WTC11 (cell line): Measurements from ENCODE around the gene MATR3. TPM values are rescaled to one million over a fixed set of nuclear protein-coding genes. Genes with fewer than 3 reads are reported as not detected.

Experiments used
- AFF4 ChIP-seq: sonication (generic); formaldehyde crosslinking; IDR thresholded peaks from 2 replicates; pipeline ENCODE4 v1.8.1; 2023; ENCODE audit warnings: mild to moderate bottlenecking, missing genetic modification reagents, borderline replicate concordance
- ARID4B ChIP-seq: sonication (generic); formaldehyde crosslinking; IDR thresholded peaks from 2 replicates; pipeline ENCODE4 v1.8.0; 2023; ENCODE audit warnings: missing genetic modification reagents, mild to moderate bottlenecking, borderline replicate concordance
- ATF1 ChIP-seq: sonication (generic); formaldehyde crosslinking; IDR thresholded peaks from 2 replicates; pipeline ENCODE4 v1.8.1; 2023; ENCODE audit warnings: mild to moderate bottlenecking, moderate library complexity, missing genetic modification reagents
- ATF3 ChIP-seq: sonication (generic); formaldehyde crosslinking; conservative IDR thresholded peaks from 2 replicates; pipeline ENCODE4 v1.8.1; 2022; ENCODE audit warnings: mild to moderate bottlenecking, missing genetic modification reagents
- CREB1 ChIP-seq: sonication (generic); formaldehyde crosslinking; IDR thresholded peaks from 2 replicates; pipeline ENCODE4 v1.8.0; 2023; ENCODE audit warnings: mild to moderate bottlenecking, missing genetic modification reagents
- E2F4 ChIP-seq: sonication (generic); formaldehyde crosslinking; IDR thresholded peaks from 2 replicates; pipeline ENCODE4 v1.8.1; 2022; ENCODE audit warnings: low read depth, mild to moderate bottlenecking, moderate library complexity, missing genetic modification reagents, borderline replicate concordance
- ELF4 ChIP-seq: sonication (generic); formaldehyde crosslinking; IDR thresholded peaks from 2 replicates; pipeline ENCODE4 v1.8.1; 2022; ENCODE audit warnings: low read depth, mild to moderate bottlenecking, moderate library complexity, missing genetic modification reagents
- FOXP4 ChIP-seq: sonication (generic); formaldehyde crosslinking; IDR thresholded peaks from 2 replicates; pipeline ENCODE4 v1.8.0; 2022; ENCODE audit warnings: mild to moderate bottlenecking, missing genetic modification reagents
- GABPB1 ChIP-seq: sonication (generic); formaldehyde crosslinking; IDR thresholded peaks from 2 replicates; pipeline ENCODE4 v1.8.1; 2023; ENCODE audit warnings: mild to moderate bottlenecking, missing genetic modification reagents
- HMGA2 ChIP-seq: fragments of 250-450 bp; sonication (Bioruptor Pico); IDR thresholded peaks from 2 replicates; pipeline ENCODE4 v1.4.0; 2021; ENCODE audit warnings: mild to moderate bottlenecking, moderate library complexity
- JAZF1 ChIP-seq: fragments of 250-450 bp; sonication (Bioruptor Pico); IDR thresholded peaks from 2 replicates; pipeline ENCODE4 v1.9.0; 2021; ENCODE audit warnings: moderate library complexity, mild to moderate bottlenecking, inconsistent platforms
- KAT7 ChIP-seq: sonication (generic); formaldehyde crosslinking; IDR thresholded peaks from 2 replicates; pipeline ENCODE4 v1.8.1; 2023; ENCODE audit warnings: missing genetic modification reagents, mild to moderate bottlenecking, borderline replicate concordance
- MLX ChIP-seq: sonication (generic); formaldehyde crosslinking; IDR thresholded peaks from 2 replicates; pipeline ENCODE4 v1.8.1; 2023; ENCODE audit warnings: mild to moderate bottlenecking, missing genetic modification reagents, moderate library complexity
- MYBL2 ChIP-seq: sonication (generic); formaldehyde crosslinking; IDR thresholded peaks from 2 replicates; pipeline ENCODE4 v1.8.1; 2023; ENCODE audit warnings: mild to moderate bottlenecking, moderate library complexity, missing genetic modification reagents
- SMAD3 ChIP-seq: sonication (generic); formaldehyde crosslinking; IDR thresholded peaks from 2 replicates; pipeline ENCODE4 v1.8.0; 2022; ENCODE audit warnings: missing genetic modification reagents, mild to moderate bottlenecking, borderline replicate concordance
- SOX15 ChIP-seq: fragments of 250-450 bp; sonication (Bioruptor Pico); IDR thresholded peaks from 2 replicates; pipeline ENCODE4 v1.9.0; 2021; ENCODE audit warnings: mild to moderate bottlenecking
- STAT6 ChIP-seq: sonication (generic); formaldehyde crosslinking; conservative IDR thresholded peaks from 2 replicates; pipeline ENCODE4 v1.8.1; 2023; ENCODE audit warnings: mild to moderate bottlenecking, low read depth, missing genetic modification reagents, moderate library complexity
- TCF7 ChIP-seq: sonication (generic); formaldehyde crosslinking; IDR thresholded peaks from 2 replicates; pipeline ENCODE4 v1.8.0; 2022; ENCODE audit warnings: mild to moderate bottlenecking, low read depth, missing genetic modification reagents, moderate library complexity
- TP53 ChIP-seq: sonication (generic); formaldehyde crosslinking; IDR thresholded peaks from 2 replicates; pipeline ENCODE4 v1.8.1; 2023; ENCODE audit warnings: mild to moderate bottlenecking, missing genetic modification reagents
- ZBTB21 ChIP-seq: sonication (generic); formaldehyde crosslinking; IDR thresholded peaks from 2 replicates; pipeline ENCODE4 v1.8.1; 2023; ENCODE audit warnings: mild to moderate bottlenecking, missing genetic modification reagents, borderline replicate concordance
- ZNF138 ChIP-seq: sonication (generic); formaldehyde crosslinking; conservative IDR thresholded peaks from 2 replicates; pipeline ENCODE4 v1.8.1; 2022; ENCODE audit warnings: mild to moderate bottlenecking, moderate library complexity, missing genetic modification reagents
- ZNF232 ChIP-seq: sonication (generic); formaldehyde crosslinking; IDR thresholded peaks from 2 replicates; pipeline ENCODE4 v1.8.0; 2022; ENCODE audit warnings: mild to moderate bottlenecking, missing genetic modification reagents
- ZNF317 ChIP-seq: sonication (generic); formaldehyde crosslinking; IDR thresholded peaks from 2 replicates; pipeline ENCODE4 v1.8.1; 2023; ENCODE audit warnings: low read depth, mild to moderate bottlenecking, moderate library complexity, missing genetic modification reagents, borderline replicate concordance
- total RNA-seq: library from RNA; stranded (reverse); gene quantifications from 3 replicates; pipeline ENCODE4 v1.2.3, GENCODE V29; 2021

MATR3 gene
- total RNA-seq, 1 experiment from 2014 or later, result 290 TPM

- TF ChIP-seq ATF1 (CRISPR knock-in tag) (0 out of 2 replicates have a peak, but pooled peaks have one; percentile 65), STAT6 (CRISPR knock-in tag) (no peak), ZBTB21 (CRISPR knock-in tag) (peak; percentile 18; the same call in 1 of the 2 replicates), ZNF317 (no peak), FOXP4 (CRISPR knock-in tag) (0 out of 2 replicates have a peak, but pooled peaks have one; percentile 49), SOX15 (CRISPR knock-in tag) (no peak), ELF4 (CRISPR knock-in tag) (no peak), ZNF232 (CRISPR knock-in tag) (0 out of 2 replicates have a peak, but pooled peaks have one; percentile 52), AFF4 (CRISPR knock-in tag) (no peak), KAT7 (CRISPR knock-in tag) (no peak), MLX (no peak), GABPB1 (CRISPR knock-in tag) (peak; percentile 68), E2F4 (CRISPR knock-in tag) (0 out of 2 replicates have a peak, but pooled peaks have one; percentile 37), ARID4B (CRISPR knock-in tag) (no peak; the same call in 1 of the 2 replicates), MYBL2 (CRISPR knock-in tag) (peak; percentile 76; the same call in 1 of the 2 replicates), TP53 (CRISPR knock-in tag) (peak; percentile 55; the same call in 1 of the 2 replicates), ATF3 (CRISPR knock-in tag) (no peak), SMAD3 (CRISPR knock-in tag) (no peak), TCF7 (CRISPR knock-in tag) (no peak), CREB1 (CRISPR knock-in tag) (0 out of 2 replicates have a peak, but pooled peaks have one; percentile 52), ZNF138 (no peak), JAZF1 (CRISPR knock-in tag) (no peak), HMGA2 (no peak)
Measured at GRCh38 chr5:139341689-139342422, 48.3 kb downstream of the MATR3 start, which contains the start of gene PAIP2 (continued).
